ENCODE results near the gene PLCH1. TPM values are rescaled to one million over a fixed set of nuclear protein-coding genes. Genes with fewer than 3 reads are reported as not detected.

Gene PLCH1
- total RNA-seq, 6 donors from 2014 or later = 7.7 to 26.3 (median 13.6) TPM

- H3K36me3 ChIP-seq = no peaks in the 10 kb centered on the region
- H3K27ac ChIP-seq = no peak overlapping the region
- H3K27me3 ChIP-seq = no peaks in the 10 kb centered on the region
- WGBS, 2 donors = 81 to 90% methylated on average over 1 of the region's 1 CpG
- TF ChIP-seq, protein P1, sequence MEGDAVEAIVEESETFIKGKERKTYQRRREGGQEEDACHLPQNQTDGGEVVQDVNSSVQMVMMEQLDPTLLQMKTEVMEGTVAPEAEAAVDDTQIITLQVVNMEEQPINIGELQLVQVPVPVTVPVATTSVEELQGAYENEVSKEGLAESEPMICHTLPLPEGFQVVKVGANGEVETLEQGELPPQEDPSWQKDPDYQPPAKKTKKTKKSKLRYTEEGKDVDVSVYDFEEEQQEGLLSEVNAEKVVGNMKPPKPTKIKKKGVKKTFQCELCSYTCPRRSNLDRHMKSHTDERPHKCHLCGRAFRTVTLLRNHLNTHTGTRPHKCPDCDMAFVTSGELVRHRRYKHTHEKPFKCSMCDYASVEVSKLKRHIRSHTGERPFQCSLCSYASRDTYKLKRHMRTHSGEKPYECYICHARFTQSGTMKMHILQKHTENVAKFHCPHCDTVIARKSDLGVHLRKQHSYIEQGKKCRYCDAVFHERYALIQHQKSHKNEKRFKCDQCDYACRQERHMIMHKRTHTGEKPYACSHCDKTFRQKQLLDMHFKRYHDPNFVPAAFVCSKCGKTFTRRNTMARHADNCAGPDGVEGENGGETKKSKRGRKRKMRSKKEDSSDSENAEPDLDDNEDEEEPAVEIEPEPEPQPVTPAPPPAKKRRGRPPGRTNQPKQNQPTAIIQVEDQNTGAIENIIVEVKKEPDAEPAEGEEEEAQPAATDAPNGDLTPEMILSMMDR (IDR thresholded peaks at IDR 0.05) = no peak
- no peak for TF ChIP-seq POLR2AphosphoS5 (IDR thresholded peaks at IDR 0.05)
- TF ChIP-seq EP300 (IDR thresholded peaks at IDR 0.05) = no peak
- no peak for TF ChIP-seq POLR2A (IDR thresholded peaks at IDR 0.05)
- no peak overlapping the region for H3K4me3 ChIP-seq
- ATAC-seq (ENCODE audit: low FRiP score in 2 of 2) (no peak), DNase-seq (no peak)
- no peaks in the 10 kb centered on the region for H3K9me3 ChIP-seq
- no peaks in the 10 kb centered on the region for H3K4me1 ChIP-seq
Measured at GRCh38 chr3:155377847-155378246, 367.0 kb downstream of the PLCH1 start.

DNA sequence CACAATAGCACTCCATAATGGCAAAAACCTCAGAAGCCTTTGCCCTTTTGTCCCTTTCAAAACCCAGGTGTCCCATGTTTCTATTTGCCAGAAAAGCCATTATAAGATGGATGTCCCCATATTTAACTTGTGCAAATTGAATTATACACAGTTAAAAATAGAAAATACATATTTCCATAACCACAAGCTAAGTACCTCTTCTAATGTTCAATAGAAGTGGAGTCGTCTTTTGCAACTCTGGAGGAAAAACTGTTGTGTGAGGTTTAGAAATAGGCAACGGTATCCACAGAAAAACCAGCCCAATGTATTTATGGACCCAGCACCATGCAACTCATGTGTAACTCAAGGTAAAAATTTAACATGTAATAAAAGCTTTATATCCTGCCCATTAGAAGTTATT lies 367.8 kb downstream of the PLCH1 start:
- Histone ChIP-seq H3K4me1 (no peaks in the 10 kb centered on the region), H3K36me3 (no peaks in the 10 kb centered on the region), H3K9me3 (no peaks in the 10 kb centered on the region), H3K27me3 (no peaks in the 10 kb centered on the region), H3K27ac (no peak overlapping the region), H3K4me3 (no peak overlapping the region)
- ATAC-seq (ENCODE audit: low FRiP score in 2 of 2) (no peak), DNase-seq (no peak)
- TF ChIP-seq, protein P1 (IDR thresholded peaks at IDR 0.05) = no peak
- TF ChIP-seq POLR2A (IDR thresholded peaks at IDR 0.05) = no peak
- TF ChIP-seq EP300 (IDR thresholded peaks at IDR 0.05) = no peak
- no peak for TF ChIP-seq POLR2AphosphoS5 (IDR thresholded peaks at IDR 0.05)
- WGBS, 2 donors = 50 to 66% methylated on average over 2 of the region's 2 CpGs

- DNase-seq = no peak
- H3K4me1 ChIP-seq = peaks cover 0 to 3% (median 0%) of the 10 kb centered on the region in 4 donors
- no peak overlapping the region for H3K4me3 ChIP-seq
- no peaks in the 10 kb centered on the region for H3K36me3 ChIP-seq
- no peak for ATAC-seq (ENCODE audit: low FRiP score in 2 of 2)
- 80 to 82% methylated on average over 1 of the region's 1 CpG for WGBS, 2 donors
- no peaks in the 10 kb centered on the region for H3K9me3 ChIP-seq
- no peak overlapping the region for H3K27ac ChIP-seq
- no peaks in the 10 kb centered on the region for H3K27me3 ChIP-seq
- TF ChIP-seq EP300 (IDR thresholded peaks at IDR 0.05) (no peak), POLR2A (IDR thresholded peaks at IDR 0.05) (no peak), POLR2AphosphoS5 (IDR thresholded peaks at IDR 0.05) (no peak)
- TF ChIP-seq, protein P1 (IDR thresholded peaks at IDR 0.05) = no peak
Measured at GRCh38 chr3:155372281-155372680, 372.6 kb downstream of the PLCH1 start.

DNA sequence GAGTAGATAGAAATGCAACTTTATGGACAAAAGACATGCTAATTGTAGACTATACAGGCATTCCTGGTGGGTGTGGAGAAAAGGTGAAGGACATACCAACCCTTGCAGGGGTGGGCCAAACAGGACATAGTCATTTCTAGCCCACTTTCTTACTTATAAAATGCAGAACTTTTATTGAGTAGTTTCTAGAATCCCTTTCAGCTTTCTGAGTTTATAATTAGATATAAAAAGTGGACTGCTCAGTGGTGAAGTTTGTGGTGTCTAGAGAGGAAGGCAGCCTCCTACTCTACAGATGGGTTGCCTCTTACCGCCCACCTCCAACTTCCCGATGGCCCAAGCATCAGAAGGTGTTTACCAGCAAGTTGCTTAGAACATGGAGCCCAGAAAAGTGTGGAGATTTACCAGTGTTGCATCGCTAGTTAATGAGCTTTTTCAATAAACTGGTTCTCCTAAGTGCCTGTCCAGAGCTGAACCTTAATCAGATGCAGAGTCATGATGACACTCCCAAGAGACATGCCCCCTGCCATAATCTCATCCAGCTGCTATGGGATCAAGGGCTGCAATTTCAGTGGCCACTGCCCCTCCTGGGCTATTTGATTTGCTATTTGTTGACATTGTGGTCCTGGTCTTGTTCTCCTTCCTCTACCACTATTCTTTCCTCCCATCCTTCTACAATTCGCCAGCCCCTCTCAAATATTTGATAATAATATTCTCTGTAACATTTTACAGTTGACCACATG lies 373.9 kb downstream of the PLCH1 start:
- H3K9me3 ChIP-seq = no peaks in the 10 kb centered on the region
- H3K4me3 ChIP-seq = no peak overlapping the region
- no peak for TF ChIP-seq POLR2AphosphoS5 (IDR thresholded peaks at IDR 0.05)
- no peak for TF ChIP-seq POLR2A (IDR thresholded peaks at IDR 0.05)
- TF ChIP-seq EP300 (IDR thresholded peaks at IDR 0.05) = no peak
- TF ChIP-seq, protein P1 (IDR thresholded peaks at IDR 0.05) = no peak
- 84 to 92% methylated on average over 4 of the region's 4 CpGs for WGBS, 2 donors
- H3K27me3 ChIP-seq = no peaks in the 10 kb centered on the region
- no peak for DNase-seq
- no peaks in the 10 kb centered on the region for H3K36me3 ChIP-seq
- no peak overlapping the region for H3K27ac ChIP-seq
- H3K4me1 ChIP-seq = peaks cover 0 to 3% (median 0%) of the 10 kb centered on the region in 4 donors
- peak in 1 of 2 donors; percentile 31 for ATAC-seq (ENCODE audit: low FRiP score in 2 of 2)

GRCh38 chr3:155370198-155370597 lies 374.7 kb downstream of the PLCH1 start:
- ATAC-seq (ENCODE audit: low FRiP score in 2 of 2) = peak; percentile 77 to 79

More at GRCh38 chr3:155370198-155370597, 374.7 kb downstream of the PLCH1 start:
- peaks cover 0 to 2% (median 0%) of the 10 kb centered on the region in 4 donors for H3K9me3 ChIP-seq
- H3K27ac ChIP-seq = no peak overlapping the region
- no peak overlapping the region for H3K4me3 ChIP-seq
- H3K27me3 ChIP-seq = no peaks in the 10 kb centered on the region
- peaks cover 0 to 3% (median 0%) of the 10 kb centered on the region in 4 donors for H3K4me1 ChIP-seq
- no peaks in the 10 kb centered on the region for H3K36me3 ChIP-seq
- no peak for TF ChIP-seq EP300 (IDR thresholded peaks at IDR 0.05)
- TF ChIP-seq, protein P1 (IDR thresholded peaks at IDR 0.05) = peak in 2 of 6 experiments; percentile 10 to 30
- peak; percentile 16 to 60 for TF ChIP-seq POLR2AphosphoS5 (IDR thresholded peaks at IDR 0.05)
- peak in 1 of 2 donors; percentile 32 for DNase-seq
